HCT116 (cell line): ENCODE data around the gene HRNR. TPM values are rescaled to one million over a fixed set of nuclear protein-coding genes. Genes with fewer than 3 reads are reported as not detected.

Experiments
- ATAC-seq: fragments of 200-7000 bp; cut with Tn5 transposase; 2 replicates; pipeline ENCODE4 v1.9.1; 2020; ENCODE audit warnings: mild to moderate bottlenecking, moderate library complexity
- BruUV-seq: library from RNA; stranded (reverse); fragments of 400-500 nt; replicated peaks from 2 replicates; lab custom pipeline; 2021; lab: Mats Ljungman, UMichigan
- CTCF ChIA-PET: fragments of 300-600 bp; sonication (Branson Sonifier 250); formaldehyde crosslinking; loops from one replicate; lab custom pipeline; 2021; ENCODE audit warnings: antibody characterized with exemption; lab: Charles Lee
- POLR2A ChIA-PET: fragments of 300-600, 350-600 bp; sonication (Branson Sonifier 250); formaldehyde crosslinking; loops from one replicate; lab custom pipeline; 2021; ENCODE audit warnings: antibody characterized with exemption; lab: Charles Lee
- RAD21 ChIA-PET, 2 experiments: fragments of 300-600 bp; sonication (Branson Sonifier 250); formaldehyde crosslinking; loops; one replicate each; lab custom pipeline; 2023; ENCODE audit warnings: low total read pairs in 2 of 2; ENCODE audit not compliant: uncharacterized antibody in 2 of 2, unreplicated experiment in 2 of 2, low non-redundant PET in 1 of 2; lab: Charles Lee
- DNase-seq: peaks from one replicate; pipeline ENCODE4 v3.0.0-alpha.2; 2010; ENCODE audit warnings: low read depth, low spot score
- H2AFZ ChIP-seq: fragments of 200-600 bp; shearing (Covaris generic), sonication (generic); 2 replicates; pipeline ENCODE4 v1.6.1; 2017; ENCODE audit warnings: low read depth, mixed run types, mixed read lengths, antibody characterized with exemption, low read length; ENCODE audit not compliant: poor library complexity, severe bottlenecking
- H3K27ac ChIP-seq: 2 replicates; pipeline ENCODE4 v1.5.1; 2012; ENCODE audit warnings: low read depth, low read length
- H3K27me3 ChIP-seq: fragments of 200-600 bp; sonication (generic); 2 replicates; pipeline ENCODE4 v1.6.1; 2016; ENCODE audit warnings: mixed run types, low read length, mixed read lengths; ENCODE audit not compliant: insufficient read depth
- H3K36me3 ChIP-seq, 2 experiments: fragments of 200-500 bp in 1 of 2; fragments of 200-600 bp in 1 of 2; sonication (Bioruptor generic) in 1 of 2; sonication (generic) in 1 of 2; 2 replicates each; pipeline versions ENCODE4 v1.5.1 to v1.6.1; 2014 to 2016; ENCODE audit warnings: low read length in 2 of 2, inconsistent platforms in 1 of 2, mixed read lengths in 1 of 2, mixed run types in 1 of 2; ENCODE audit not compliant: insufficient read depth in 2 of 2, control insufficient read depth in 1 of 2
- H3K4me1 ChIP-seq, 2 experiments: fragments of 200-600 bp in 1 of 2; sonication (generic) in 1 of 2; 2 replicates each; pipeline versions ENCODE4 v1.5.1 to v1.6.1; 2012 to 2017; ENCODE audit warnings: low read length in 2 of 2, inconsistent platforms in 1 of 2, mild to moderate bottlenecking in 1 of 2, mixed read lengths in 1 of 2, mixed run types in 1 of 2, moderate library complexity in 1 of 2; ENCODE audit not compliant: insufficient read depth in 2 of 2, control insufficient read depth in 1 of 2
- H3K4me2 ChIP-seq: fragments of 200-600 bp; sonication (generic); 2 replicates; pipeline ENCODE4 v1.6.1; 2017; ENCODE audit warnings: mixed run types, low read length, mixed read lengths
- H3K4me3 ChIP-seq, 2 experiments: fragments of 200-600 bp in 1 of 2; sonication (generic) in 1 of 2; replicated peaks in 1 of 2; 2 replicates each; pipeline ENCODE4 v1.5.1; 2011 to 2016; ENCODE audit warnings: low read length in 2 of 2, control low read depth in 1 of 2, low read depth in 1 of 2, mild to moderate bottlenecking in 1 of 2, mixed read lengths in 1 of 2, mixed run types in 1 of 2
- H3K79me2 ChIP-seq: fragments of 200-600 bp; sonication (generic); 2 replicates; pipeline ENCODE4 v1.6.1; 2017; ENCODE audit warnings: mild to moderate bottlenecking, mixed run types, low read length, moderate library complexity, mixed read lengths; ENCODE audit not compliant: insufficient read depth
- H3K9ac ChIP-seq: fragments of 200-600 bp; sonication (generic); 2 replicates; pipeline ENCODE4 v1.6.1; 2016; ENCODE audit warnings: low read length, mixed read lengths
- H3K9me2 ChIP-seq: fragments of 200-600 bp; sonication (generic), shearing (Covaris generic); 2 replicates; pipeline ENCODE4 v1.6.1; 2017; ENCODE audit warnings: mixed run types, mild to moderate bottlenecking, moderate library complexity; ENCODE audit not compliant: insufficient read depth
- H3K9me3 ChIP-seq, 2 experiments: fragments of 200-500 bp in 1 of 2; fragments of 200-600 bp in 1 of 2; sonication (Bioruptor generic) in 1 of 2; sonication (generic) in 1 of 2; 2 replicates each; pipeline ENCODE4 v1.6.1; 2014 to 2017; ENCODE audit warnings: low read length in 2 of 2, mixed read lengths in 2 of 2, inconsistent platforms in 1 of 2, low read depth in 1 of 2, mild to moderate bottlenecking in 1 of 2, mixed run types in 1 of 2, moderate library complexity in 1 of 2; ENCODE audit not compliant: control insufficient read depth in 1 of 2, insufficient read depth in 1 of 2
- H4K20me1 ChIP-seq: fragments of 200-600 bp; sonication (generic), shearing (Covaris generic); 2 replicates; pipeline ENCODE4 v1.6.1; 2017; ENCODE audit warnings: mixed run types, mild to moderate bottlenecking, moderate library complexity; ENCODE audit not compliant: insufficient read depth
- EZH2phosphoT487 ChIP-seq: fragments of 200-600 bp; IDR thresholded peaks from 2 replicates; pipeline ENCODE4 v1.6.1; 2018; ENCODE audit warnings: antibody characterized with exemption, borderline replicate concordance
- FOSL1 ChIP-seq: IDR thresholded peaks from 2 replicates; pipeline ENCODE4 v1.6.1; 2012; ENCODE audit warnings: low read depth
- JUND ChIP-seq: IDR thresholded peaks from 2 replicates; pipeline ENCODE4 v1.6.1; 2012
- POLR2A ChIP-seq: IDR thresholded peaks from 2 replicates; pipeline ENCODE4 v1.7.0; 2011; ENCODE audit warnings: borderline replicate concordance; ENCODE audit not compliant: insufficient read depth, insufficient read length; ENCODE audit errors: extremely low read depth
- RAD21 ChIP-seq: IDR thresholded peaks from 2 replicates; pipeline ENCODE4 v1.6.1; 2012; ENCODE audit warnings: low read depth, mild to moderate bottlenecking
- SIN3A ChIP-seq: IDR thresholded peaks from 2 replicates; pipeline ENCODE4 v1.6.1; 2012; ENCODE audit warnings: low read depth
- SRF ChIP-seq: IDR thresholded peaks from 2 replicates; pipeline ENCODE4 v1.6.1; 2012; ENCODE audit warnings: low read depth
- TCF7L2 ChIP-seq: IDR thresholded peaks from 2 replicates; pipeline ENCODE4 v1.7.0; 2011; ENCODE audit warnings: borderline replicate concordance, inconsistent platforms; ENCODE audit not compliant: insufficient read depth, insufficient read length; ENCODE audit errors: extremely low read depth
- ZNF274 ChIP-seq: fragments of 200-500 bp; sonication (Bioruptor generic); IDR thresholded peaks from 2 replicates; pipeline ENCODE4 v1.6.1; 2014; ENCODE audit warnings: mild to moderate bottlenecking, low read depth, low read length, inconsistent platforms
- intact Hi-C: fragments of 100-400 bp; cut with micrococcal nuclease; formaldehyde crosslinking; loops from 2 replicates; pipeline ENCODE4 v1.10.0; 2022
- total RNA-seq: library from RNA; stranded (reverse); gene quantifications from one replicate; pipeline ENCODE4 v1.2.1, GENCODE V29; 2021; ENCODE audit not compliant: unreplicated experiment
- TF ChIP-seq, protein P1 (sequence below): IDR thresholded peaks from 2 replicates; pipeline ENCODE4 v1.6.1; 2012
- TF ChIP-seq, protein P2 (sequence below): IDR thresholded peaks from 2 replicates; pipeline ENCODE4 v1.6.1; 2012
- TF ChIP-seq, protein P3 (sequence below), 3 experiments: fragments of 200-600 bp in 1 of 3; sonication (generic) in 1 of 3; IDR thresholded peaks in 2 of 3; conservative IDR thresholded peaks in 1 of 3; 2 replicates each; pipeline ENCODE4 v1.5.1; 2012 to 2017; ENCODE audit warnings: low read depth in 2 of 3, low read length in 2 of 3, antibody characterized with exemption in 1 of 3, borderline replicate concordance in 1 of 3, control low read depth in 1 of 3, mild to moderate bottlenecking in 1 of 3, mixed read lengths in 1 of 3, mixed run types in 1 of 3, moderate library complexity in 1 of 3; ENCODE audit not compliant: insufficient read depth in 1 of 3
- TF ChIP-seq, protein P4 (sequence below): IDR thresholded peaks from 2 replicates; pipeline ENCODE4 v1.6.1; 2012; ENCODE audit warnings: low read depth

Gene HRNR
- total RNA-seq, 1 experiment from 2014 or later, result not detected

DNA sequence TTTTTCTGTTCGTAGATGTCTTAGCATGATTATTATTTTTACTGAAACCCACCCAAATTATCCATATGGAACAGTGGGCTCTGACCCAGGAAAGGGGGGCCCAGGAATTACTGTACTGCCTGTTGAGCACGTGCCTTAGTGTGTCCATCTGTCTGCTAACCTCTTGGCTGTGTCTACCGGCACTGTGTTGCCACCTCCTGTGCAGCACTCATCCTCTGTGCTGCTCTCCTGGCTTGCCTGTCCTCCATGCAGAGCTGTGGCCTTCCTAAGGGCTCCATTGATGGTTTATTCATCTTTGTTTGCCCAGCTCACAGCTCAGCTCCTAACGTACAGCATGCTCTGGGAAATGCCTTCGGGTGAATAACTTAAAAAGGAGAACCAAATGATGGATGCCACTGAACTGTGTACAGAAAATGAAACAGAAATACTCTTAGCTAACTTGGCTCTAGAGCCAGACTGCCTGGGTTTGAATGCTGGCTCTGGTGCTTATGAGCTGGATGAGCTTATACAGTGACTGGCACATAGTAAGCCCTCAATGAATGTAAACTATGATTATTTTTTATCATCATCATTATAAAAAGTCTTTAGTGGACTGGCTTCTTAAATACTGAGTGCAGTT, 53.6 kb downstream of the HRNR start:
- no peak for TF ChIP-seq RAD21
- no peak for TF ChIP-seq SRF
- TF ChIP-seq POLR2A, result no peak
- no peak for TF ChIP-seq EZH2phosphoT487
- H3K9ac ChIP-seq, result no peak overlapping the region
- POLR2A ChIA-PET, result no interaction called here
- no TSS peak for BruUV-seq
- intact Hi-C loops, result no loop called here
- peaks cover 22 to 34% of the 10 kb centered on the region in 2 experiments for H3K4me1 ChIP-seq
- RAD21 ChIA-PET, result no interaction called here
- H3K4me3 ChIP-seq, result no peak overlapping the region
- DNase-seq, result no peak
- no peaks in the 10 kb centered on the region for H3K9me3 ChIP-seq
- H3K79me2 ChIP-seq, result no peaks in the 10 kb centered on the region
- H3K4me2 ChIP-seq, result no peak overlapping the region
- no peaks in the 10 kb centered on the region for H3K36me3 ChIP-seq
- H2AFZ ChIP-seq, result no peak overlapping the region
- CTCF ChIA-PET, result interaction anchor here (0.8 to 1.2 kb wide), 3 partner anchors 13 to 117 kb away, joined by 3 to 5 read pairs (median 3); no protein-coding TSS in a partner anchor
- H3K27me3 ChIP-seq, result peaks cover 4% of the 10 kb centered on the region; the same call in 1 of the 2 replicates
- no peaks in the 10 kb centered on the region for H4K20me1 ChIP-seq
- no peak for ATAC-seq
- H3K27ac ChIP-seq, result no peak overlapping the region
- no peaks in the 10 kb centered on the region for H3K9me2 ChIP-seq

DNA sequence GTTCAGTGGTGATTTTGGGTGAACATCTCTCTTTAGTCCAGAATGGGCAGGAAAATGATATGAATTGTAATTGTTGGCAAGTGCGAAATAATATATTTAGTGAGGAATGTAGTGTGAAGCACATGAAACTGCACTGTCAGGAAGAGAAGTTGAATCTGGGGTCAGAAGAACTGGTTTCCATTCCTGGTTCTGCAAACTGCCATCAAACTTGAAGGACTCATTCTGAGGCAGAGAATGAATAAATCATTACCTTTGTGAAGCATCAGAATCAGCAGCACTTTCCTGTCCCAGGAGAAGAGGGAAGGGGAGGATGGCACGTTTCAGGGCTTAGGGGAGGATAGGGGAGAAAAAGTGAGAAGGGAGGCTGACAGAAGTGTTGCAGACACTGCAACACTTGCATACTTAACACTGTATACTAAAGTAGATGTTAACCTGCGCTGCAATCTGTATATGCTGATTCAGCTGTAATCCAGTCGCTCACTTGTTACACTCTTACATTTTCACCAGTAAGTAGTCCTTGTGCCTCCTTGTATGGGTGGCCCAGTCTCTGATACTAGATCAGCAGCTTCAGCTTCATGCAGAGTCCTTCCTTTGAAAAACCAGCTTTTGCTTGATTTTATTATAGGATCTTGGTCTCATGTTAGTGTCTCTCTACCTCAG, 54.5 kb downstream of the HRNR start:
- no peak overlapping the region for H3K9ac ChIP-seq
- no peaks in the 10 kb centered on the region for H3K36me3 ChIP-seq
- ChIA-PET CTCF (interaction anchor here (0.8 kb wide), 1 partner anchor 15 kb away, joined by 3 read pairs; no protein-coding TSS in a partner anchor), RAD21 (no interaction called here), POLR2A (no interaction called here)
- no peaks in the 10 kb centered on the region for H4K20me1 ChIP-seq
- no TSS peak for BruUV-seq
- ATAC-seq (no peak), DNase-seq (no peak)
- no peaks in the 10 kb centered on the region for H3K9me3 ChIP-seq
- no peak overlapping the region for H3K4me2 ChIP-seq
- no peaks in the 10 kb centered on the region for H3K9me2 ChIP-seq
- H3K27me3 ChIP-seq, result peaks cover 4% of the 10 kb centered on the region; the same call in 1 of the 2 replicates
- H3K4me3 ChIP-seq, result no peak overlapping the region
- intact Hi-C loops, result no loop called here
- H3K27ac ChIP-seq, result no peak overlapping the region
- H3K4me1 ChIP-seq, result peaks cover 22 to 34% of the 10 kb centered on the region in 2 experiments
- H3K79me2 ChIP-seq, result no peaks in the 10 kb centered on the region
- H2AFZ ChIP-seq, result no peak overlapping the region
- TF ChIP-seq, protein P1, sequence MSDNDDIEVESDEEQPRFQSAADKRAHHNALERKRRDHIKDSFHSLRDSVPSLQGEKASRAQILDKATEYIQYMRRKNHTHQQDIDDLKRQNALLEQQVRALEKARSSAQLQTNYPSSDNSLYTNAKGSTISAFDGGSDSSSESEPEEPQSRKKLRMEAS, result no peak
- TF ChIP-seq EZH2phosphoT487 (no peak), TCF7L2 (no peak), POLR2A (no peak), FOSL1 (no peak), RAD21 (no peak), ZNF274 (no peak), SIN3A (no peak), JUND (no peak)
- TF ChIP-seq, protein P2, sequence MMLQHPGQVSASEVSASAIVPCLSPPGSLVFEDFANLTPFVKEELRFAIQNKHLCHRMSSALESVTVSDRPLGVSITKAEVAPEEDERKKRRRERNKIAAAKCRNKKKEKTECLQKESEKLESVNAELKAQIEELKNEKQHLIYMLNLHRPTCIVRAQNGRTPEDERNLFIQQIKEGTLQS, result no peak
- TF ChIP-seq, protein P3, sequence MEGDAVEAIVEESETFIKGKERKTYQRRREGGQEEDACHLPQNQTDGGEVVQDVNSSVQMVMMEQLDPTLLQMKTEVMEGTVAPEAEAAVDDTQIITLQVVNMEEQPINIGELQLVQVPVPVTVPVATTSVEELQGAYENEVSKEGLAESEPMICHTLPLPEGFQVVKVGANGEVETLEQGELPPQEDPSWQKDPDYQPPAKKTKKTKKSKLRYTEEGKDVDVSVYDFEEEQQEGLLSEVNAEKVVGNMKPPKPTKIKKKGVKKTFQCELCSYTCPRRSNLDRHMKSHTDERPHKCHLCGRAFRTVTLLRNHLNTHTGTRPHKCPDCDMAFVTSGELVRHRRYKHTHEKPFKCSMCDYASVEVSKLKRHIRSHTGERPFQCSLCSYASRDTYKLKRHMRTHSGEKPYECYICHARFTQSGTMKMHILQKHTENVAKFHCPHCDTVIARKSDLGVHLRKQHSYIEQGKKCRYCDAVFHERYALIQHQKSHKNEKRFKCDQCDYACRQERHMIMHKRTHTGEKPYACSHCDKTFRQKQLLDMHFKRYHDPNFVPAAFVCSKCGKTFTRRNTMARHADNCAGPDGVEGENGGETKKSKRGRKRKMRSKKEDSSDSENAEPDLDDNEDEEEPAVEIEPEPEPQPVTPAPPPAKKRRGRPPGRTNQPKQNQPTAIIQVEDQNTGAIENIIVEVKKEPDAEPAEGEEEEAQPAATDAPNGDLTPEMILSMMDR (IDR thresholded peaks at IDR 0.05 in 2 of 3, conservative IDR thresholded peaks at IDR 0.05 in 1 of 3; ENCODE audit: borderline replicate concordance in 1 of 3, insufficient read depth in 1 of 3, low read depth in 2 of 3, low read length in 2 of 3), result no peak
- TF ChIP-seq, protein P4, sequence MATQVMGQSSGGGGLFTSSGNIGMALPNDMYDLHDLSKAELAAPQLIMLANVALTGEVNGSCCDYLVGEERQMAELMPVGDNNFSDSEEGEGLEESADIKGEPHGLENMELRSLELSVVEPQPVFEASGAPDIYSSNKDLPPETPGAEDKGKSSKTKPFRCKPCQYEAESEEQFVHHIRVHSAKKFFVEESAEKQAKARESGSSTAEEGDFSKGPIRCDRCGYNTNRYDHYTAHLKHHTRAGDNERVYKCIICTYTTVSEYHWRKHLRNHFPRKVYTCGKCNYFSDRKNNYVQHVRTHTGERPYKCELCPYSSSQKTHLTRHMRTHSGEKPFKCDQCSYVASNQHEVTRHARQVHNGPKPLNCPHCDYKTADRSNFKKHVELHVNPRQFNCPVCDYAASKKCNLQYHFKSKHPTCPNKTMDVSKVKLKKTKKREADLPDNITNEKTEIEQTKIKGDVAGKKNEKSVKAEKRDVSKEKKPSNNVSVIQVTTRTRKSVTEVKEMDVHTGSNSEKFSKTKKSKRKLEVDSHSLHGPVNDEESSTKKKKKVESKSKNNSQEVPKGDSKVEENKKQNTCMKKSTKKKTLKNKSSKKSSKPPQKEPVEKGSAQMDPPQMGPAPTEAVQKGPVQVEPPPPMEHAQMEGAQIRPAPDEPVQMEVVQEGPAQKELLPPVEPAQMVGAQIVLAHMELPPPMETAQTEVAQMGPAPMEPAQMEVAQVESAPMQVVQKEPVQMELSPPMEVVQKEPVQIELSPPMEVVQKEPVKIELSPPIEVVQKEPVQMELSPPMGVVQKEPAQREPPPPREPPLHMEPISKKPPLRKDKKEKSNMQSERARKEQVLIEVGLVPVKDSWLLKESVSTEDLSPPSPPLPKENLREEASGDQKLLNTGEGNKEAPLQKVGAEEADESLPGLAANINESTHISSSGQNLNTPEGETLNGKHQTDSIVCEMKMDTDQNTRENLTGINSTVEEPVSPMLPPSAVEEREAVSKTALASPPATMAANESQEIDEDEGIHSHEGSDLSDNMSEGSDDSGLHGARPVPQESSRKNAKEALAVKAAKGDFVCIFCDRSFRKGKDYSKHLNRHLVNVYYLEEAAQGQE, result no peak
